IPS-18c (cell line): ENCODE results near the gene TUBGCP3.
"Not testable (repeated sequence)": the region's sequence is repeated elsewhere in the genome, so short reads cannot be mapped to it uniquely, and the experiment has no call there.

Experiments used
- H3K4me3 ChIP-seq: 2 replicates; pipeline ENCODE4 v1.7.0; 2013; ENCODE audit warnings: low read depth, mild to moderate bottlenecking, low read length, moderate library complexity; ENCODE audit not compliant: insufficient read depth
- H3K9me3 ChIP-seq: one replicate; pipeline ENCODE4 v1.6.1; 2013; ENCODE audit warnings: mild to moderate bottlenecking, low read length, moderate library complexity; ENCODE audit not compliant: control insufficient read depth, insufficient read depth

The TUBGCP3 gene, protein sequence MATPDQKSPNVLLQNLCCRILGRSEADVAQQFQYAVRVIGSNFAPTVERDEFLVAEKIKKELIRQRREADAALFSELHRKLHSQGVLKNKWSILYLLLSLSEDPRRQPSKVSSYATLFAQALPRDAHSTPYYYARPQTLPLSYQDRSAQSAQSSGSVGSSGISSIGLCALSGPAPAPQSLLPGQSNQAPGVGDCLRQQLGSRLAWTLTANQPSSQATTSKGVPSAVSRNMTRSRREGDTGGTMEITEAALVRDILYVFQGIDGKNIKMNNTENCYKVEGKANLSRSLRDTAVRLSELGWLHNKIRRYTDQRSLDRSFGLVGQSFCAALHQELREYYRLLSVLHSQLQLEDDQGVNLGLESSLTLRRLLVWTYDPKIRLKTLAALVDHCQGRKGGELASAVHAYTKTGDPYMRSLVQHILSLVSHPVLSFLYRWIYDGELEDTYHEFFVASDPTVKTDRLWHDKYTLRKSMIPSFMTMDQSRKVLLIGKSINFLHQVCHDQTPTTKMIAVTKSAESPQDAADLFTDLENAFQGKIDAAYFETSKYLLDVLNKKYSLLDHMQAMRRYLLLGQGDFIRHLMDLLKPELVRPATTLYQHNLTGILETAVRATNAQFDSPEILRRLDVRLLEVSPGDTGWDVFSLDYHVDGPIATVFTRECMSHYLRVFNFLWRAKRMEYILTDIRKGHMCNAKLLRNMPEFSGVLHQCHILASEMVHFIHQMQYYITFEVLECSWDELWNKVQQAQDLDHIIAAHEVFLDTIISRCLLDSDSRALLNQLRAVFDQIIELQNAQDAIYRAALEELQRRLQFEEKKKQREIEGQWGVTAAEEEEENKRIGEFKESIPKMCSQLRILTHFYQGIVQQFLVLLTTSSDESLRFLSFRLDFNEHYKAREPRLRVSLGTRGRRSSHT

DNA sequence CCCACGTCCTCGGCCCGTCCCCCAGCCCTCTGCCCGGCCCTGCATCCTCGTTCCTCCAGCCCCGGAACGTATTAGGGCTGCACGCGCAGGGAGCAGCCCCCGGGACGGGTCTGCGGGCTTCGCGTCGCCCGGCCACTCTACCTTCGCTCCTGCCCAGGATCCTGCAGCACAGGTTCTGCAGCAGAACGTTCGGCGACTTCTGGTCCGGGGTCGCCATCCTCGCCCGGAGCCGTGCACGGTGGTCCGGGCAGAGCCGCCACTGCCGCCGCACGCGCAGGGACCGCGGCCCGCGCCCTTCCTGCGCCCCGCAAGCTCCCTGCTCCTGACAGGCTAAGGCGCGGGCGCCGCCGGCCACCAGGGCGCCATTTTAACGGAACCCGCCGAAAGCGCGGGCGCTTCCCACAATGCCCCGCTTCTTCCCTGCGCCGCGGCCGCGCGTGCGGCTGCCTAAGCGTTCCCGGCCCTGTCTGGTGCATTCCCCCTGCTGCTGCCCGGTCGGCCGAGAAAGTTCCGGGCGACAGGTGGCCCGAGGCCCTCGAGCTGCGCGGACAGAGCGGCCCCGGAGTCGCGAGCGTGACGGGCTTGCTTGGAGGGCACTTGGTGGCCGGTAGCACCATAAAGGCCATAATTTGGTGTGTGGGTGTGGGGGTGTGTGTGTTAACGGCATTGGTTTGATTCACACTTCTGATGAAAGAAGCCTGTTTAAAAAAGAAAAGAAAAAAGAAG lies at the start of gene TUBGCP3:
Gene TUBGCP3 (minus strand): TSS at position 390 of the 726 bp plus-strand sequence. CDS start 173 bp downstream, at position 217.
- Histone ChIP-seq H3K4me3 (peak within 1 kb of the TSS; percentile 72), H3K9me3 (no peaks in the 10 kb centered on the region)

DNA sequence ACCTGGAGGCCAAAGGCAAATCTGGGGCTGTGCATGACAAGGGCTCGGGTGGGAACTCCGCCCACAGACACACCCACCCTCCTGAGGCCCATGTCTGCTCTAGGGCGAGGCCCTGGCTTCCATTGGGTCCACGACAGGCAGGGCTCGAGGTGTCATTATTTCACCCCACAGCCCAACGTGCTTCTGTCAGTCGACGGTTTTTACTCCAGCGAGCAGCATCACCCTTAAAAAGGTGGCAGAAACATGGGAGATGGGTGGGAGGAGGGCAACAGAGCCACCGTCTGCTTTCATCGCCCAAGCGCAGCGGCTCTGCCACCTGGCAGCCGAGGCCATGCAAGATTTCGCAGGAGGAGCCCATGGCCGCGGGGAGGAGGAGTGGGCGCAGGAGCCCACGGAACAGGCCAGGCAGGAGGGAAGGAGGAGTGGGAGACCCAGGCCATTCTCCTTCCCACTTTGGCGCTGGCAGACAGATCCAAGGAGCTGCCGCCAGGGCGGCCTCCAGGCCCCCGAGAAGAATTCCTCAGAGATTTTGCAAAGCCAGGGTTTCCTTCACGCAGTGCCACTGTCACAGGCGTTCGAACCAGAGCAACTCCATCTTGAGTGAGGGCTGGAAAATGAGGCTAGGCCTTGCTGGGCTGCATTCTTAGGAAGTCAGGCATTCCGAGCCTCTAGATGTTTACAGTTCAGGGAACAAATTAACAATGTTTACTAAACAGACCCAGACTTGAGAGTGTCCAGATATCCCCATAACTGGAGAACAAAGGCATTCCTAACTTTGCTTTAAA lies 49.3 kb upstream of the TUBGCP3 start:
- no peaks in the 10 kb centered on the region for H3K9me3 ChIP-seq
- no peak overlapping the region for H3K4me3 ChIP-seq

DNA sequence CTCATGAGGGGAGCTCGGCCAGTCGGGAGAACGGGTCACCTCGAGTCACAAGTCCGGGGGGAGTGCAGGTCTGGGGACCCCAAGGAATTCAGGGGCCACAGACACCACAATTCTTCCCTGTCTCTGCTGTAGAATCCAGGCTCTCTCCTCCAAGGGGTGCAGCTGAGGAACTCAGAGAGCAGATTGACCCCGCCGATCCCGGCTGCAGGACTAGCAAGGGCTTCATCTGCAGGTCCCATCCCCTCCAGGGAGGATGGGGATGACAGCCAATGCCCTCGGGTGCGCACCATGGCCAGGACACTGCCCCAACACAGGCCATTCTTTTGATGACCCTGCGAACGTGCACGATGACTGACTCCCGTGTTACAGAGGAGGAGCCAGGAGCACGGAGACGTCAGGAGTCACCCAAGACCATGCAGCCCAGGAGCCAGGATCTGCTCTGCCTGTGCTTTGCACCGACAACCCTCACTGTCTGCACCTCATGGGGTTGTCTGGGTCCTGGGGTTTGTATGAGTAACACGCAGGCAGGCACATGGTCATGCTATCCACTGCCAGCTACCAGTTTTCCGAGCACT lies 48.5 kb upstream of the TUBGCP3 start:
- H3K4me3 ChIP-seq = no peak overlapping the region
- H3K9me3 ChIP-seq = no peaks in the 10 kb centered on the region

DNA sequence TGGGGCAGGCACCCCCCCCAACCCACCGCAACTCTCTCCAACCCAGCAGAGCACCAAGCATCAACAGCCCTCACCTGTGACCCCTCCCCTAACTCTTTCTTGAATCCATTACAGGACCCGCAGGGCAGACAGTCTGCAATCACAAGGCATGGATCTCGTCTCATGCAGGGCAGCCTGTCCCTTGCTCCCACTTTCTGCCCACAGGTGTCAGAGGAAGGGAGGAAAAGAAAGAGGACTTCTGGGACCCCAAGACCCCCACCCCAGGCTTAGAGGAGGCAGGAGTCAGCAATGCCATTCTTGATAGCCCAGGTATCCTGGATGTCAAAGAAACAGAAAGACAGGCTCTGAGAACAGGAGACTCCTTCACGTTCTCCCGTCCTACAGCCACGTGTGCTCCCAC lies 47.4 kb upstream of the TUBGCP3 start:
- Histone ChIP-seq H3K9me3 (no peaks in the 10 kb centered on the region), H3K4me3 (no peak overlapping the region)

DNA sequence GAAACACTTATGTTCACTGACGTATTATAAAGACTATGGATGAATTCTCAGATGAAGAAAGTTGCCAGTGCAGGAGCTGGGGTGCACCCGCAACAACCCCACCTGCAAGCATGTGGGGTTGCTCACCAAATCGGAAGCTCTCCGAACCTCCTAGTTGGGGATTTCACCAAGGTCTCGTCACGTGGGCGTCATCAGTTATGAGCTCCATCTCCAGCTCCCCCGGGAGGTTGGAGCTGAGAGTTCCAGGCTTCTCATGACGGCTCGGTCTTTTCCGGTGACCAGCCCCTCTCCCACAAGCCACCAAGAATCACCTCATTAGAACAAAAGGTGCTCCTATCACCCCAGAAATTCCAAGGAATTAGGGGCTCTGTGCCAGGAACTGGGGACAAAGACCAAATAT lies 46.1 kb upstream of the TUBGCP3 start:
- H3K4me3 ChIP-seq = no peak overlapping the region
- no peaks in the 10 kb centered on the region for H3K9me3 ChIP-seq

DNA sequence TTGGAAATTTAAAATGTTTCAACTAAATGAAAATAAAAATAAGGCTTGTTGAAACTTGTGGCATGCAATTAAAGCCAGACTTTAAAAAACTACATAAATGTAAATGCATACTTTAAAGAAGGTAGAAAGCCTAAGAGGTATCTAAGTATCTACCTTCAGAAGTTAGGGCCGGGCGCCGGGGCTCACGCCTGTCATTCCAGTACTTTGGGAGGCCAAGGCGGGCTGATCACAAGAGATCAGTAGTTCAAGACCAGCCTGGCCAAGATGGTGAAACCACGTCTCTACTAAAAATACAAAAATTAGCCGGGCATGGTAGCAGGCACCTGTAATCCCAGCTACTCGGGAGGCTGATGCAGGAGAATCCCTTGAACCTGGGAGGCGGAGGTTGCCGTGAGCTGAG lies 42.3 kb upstream of the TUBGCP3 start:
- not testable (repeated sequence) for H3K9me3 ChIP-seq, H3K4me3 ChIP-seq

DNA sequence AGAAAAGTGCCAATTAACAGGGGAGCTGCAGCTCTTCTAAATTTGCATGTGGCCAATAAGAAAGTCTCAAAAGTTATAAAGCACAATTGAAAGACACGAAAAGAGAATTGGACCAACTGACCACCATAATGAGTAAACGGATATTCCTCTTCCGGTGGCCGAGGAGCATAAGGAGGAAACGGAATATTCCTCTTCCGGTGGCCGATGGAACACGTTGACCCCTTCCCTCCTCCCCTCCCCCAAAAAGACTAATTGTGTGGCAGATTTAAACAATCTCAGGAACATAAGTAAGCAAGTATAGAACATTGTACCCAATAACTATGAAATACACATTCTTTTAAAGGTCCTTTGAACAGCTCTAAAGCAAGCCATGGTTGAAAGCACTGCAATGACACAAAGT lies 41.2 kb upstream of the TUBGCP3 start:
- Histone ChIP-seq H3K9me3 (no peaks in the 10 kb centered on the region), H3K4me3 (no peak overlapping the region)

DNA sequence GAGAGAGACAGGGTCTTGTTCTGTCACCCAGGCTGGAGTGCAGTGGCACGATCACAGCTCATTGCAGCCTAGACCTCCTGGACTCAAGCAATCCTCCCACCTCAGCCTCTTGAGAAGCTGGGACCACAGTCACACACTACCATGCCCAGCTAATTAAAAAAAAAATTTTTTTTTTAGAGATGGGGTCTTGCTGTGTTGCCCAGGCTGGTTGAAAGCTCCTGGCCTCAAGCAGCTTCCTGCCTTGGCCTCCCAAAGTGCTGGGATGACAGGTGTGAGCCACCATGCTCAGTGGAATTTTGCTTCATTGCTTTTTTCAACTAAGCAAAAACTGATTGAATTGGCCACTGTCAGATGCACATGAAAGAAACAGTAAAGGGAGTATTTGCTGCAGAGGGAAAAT lies 39.7 kb upstream of the TUBGCP3 start:
- H3K4me3 ChIP-seq, H3K9me3 ChIP-seq: not testable (repeated sequence)

DNA sequence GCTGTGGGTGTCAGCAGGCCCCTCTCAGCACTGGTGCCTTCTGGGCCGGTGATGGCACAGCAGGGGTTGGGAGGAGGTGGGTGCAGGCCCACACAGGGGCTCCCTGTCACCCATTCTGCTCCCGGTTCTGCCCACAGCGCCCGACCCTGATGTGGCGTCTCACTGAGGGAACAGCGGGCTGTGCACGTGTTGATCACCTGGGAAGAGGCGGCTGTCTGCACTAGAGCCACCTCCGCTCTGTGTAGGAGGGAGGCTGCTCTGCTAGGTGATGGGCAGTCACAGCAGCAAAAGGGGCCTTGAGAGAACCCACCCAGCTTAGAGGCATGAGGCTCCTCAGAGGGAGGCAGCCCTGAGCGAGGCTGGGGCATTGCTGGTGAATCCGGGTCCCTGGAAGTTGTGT lies 39.2 kb upstream of the TUBGCP3 start:
- H3K9me3 ChIP-seq = no peaks in the 10 kb centered on the region
- no peak overlapping the region for H3K4me3 ChIP-seq

DNA sequence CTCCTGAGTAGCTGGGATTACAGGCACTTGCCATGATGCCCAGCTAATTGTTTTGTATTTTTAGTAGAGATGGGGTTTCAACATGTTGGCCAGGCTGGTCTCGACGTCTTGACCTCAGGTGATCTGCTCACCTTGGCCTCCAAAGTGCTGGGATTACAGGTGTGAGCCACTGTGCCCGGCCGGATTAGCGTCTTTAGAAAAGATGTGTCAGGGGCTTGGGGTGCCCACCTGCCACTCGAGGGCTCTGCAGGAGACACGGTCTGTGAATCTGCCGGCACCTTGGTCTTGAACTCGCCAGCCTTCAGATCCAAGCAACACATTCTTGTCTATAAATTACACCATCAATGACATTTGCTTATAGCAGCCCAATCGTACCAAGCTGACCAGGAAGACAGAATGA lies 38.8 kb upstream of the TUBGCP3 start:
- H3K9me3 ChIP-seq = no peaks in the 10 kb centered on the region
- H3K4me3 ChIP-seq = no peak overlapping the region

DNA sequence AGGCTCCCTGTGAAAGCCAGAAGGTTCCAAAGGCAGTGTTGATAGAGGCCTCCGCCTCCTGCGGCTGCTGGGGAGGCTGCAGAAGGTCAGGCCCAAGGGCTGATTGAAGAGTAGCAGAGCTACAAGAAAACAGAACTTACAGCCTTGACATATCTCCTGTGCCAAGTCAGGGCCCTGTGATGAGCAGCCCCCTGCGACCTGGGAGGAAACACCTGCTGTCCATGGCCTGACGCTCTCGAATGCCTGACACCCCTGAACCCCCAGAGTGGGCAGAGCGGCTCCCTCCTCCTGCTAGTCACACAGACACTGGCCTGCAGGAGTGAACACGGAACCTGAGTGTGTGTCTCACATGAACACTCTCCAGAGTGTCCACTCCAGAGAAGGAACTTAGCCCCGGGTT lies 38.2 kb upstream of the TUBGCP3 start:
- Histone ChIP-seq H3K9me3 (no peaks in the 10 kb centered on the region), H3K4me3 (no peak overlapping the region)

DNA sequence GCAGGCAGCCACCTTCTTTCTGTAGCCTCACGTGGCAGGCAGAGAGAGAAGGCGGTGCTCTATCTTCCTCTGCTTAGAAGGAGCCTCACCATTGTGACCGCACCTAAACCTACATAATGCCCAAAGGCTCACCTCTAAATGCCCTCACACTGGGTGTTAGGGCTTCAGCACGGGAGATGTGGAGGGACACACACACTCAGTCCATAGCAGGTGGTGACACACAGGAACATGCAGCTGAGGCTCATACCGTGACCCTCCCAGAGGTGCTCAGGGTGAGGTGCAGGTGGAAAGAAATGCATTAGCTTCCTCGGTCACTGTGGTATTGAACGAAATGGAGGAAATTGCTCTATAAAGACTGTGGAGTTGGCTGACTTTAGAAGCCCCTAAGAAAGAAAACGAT lies 37.7 kb upstream of the TUBGCP3 start:
- H3K9me3 ChIP-seq = no peaks in the 10 kb centered on the region
- H3K4me3 ChIP-seq = no peak overlapping the region

DNA sequence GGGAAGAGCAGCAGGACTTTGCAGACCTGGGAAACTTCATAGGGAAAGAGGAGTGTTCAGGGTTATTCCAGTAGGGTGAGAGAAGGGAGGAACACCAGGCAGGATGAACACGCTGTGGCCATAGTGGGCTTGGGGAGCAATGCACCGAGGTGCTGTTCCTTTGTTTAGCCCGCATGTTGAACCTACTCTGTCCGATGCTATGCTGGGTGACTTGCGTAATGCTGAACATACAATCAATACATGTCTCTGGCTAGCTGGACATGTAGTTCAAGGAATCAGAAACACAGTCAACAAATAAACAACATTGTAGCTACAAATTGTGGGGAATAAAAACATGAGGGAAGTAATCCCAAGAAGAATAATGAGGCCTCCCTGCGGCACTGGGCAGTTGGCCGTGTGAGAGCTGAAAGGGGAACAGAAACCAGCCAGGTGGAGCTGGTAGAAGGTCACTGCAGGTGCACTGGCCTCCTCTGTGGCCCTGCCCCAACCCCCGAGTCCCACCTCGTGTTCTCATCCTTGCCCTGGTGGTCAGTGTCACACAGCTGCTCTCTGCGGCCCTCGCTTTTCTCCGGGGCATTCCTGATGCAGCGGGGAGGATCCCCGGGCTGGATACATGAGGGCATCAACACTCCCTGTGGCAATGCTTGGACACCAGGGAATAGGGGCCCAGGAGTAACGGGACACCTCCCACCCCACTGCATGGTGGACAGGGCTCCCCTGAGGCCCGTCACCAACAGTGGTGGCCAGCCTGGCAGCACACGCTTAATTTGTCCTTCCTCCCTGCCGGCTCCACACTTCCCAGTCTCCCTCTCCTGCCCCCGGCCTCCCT lies 36.9 kb upstream of the TUBGCP3 start:
- H3K9me3 ChIP-seq = no peaks in the 10 kb centered on the region
- no peak overlapping the region for H3K4me3 ChIP-seq

DNA sequence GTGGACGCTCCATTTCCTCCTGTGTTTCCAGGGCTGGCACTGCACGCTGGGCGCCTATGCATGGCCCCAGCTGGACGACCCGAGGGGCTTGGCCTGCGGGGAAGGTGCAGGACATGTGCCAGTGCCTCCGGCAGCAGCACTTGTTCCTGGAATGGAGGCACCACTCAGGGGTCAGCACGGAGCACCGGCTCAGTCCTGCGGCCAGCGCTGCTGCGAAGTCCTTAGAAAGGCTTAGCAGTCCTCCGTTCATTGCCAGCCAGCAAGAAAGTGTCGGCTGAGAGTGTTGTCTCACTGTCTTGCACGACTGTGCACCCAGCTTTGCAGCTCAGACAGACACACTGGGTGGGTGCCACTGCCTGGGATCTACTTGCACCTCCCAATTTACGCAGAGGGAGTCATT lies 36.1 kb upstream of the TUBGCP3 start:
- H3K4me3 ChIP-seq = no peak overlapping the region
- no peaks in the 10 kb centered on the region for H3K9me3 ChIP-seq

DNA sequence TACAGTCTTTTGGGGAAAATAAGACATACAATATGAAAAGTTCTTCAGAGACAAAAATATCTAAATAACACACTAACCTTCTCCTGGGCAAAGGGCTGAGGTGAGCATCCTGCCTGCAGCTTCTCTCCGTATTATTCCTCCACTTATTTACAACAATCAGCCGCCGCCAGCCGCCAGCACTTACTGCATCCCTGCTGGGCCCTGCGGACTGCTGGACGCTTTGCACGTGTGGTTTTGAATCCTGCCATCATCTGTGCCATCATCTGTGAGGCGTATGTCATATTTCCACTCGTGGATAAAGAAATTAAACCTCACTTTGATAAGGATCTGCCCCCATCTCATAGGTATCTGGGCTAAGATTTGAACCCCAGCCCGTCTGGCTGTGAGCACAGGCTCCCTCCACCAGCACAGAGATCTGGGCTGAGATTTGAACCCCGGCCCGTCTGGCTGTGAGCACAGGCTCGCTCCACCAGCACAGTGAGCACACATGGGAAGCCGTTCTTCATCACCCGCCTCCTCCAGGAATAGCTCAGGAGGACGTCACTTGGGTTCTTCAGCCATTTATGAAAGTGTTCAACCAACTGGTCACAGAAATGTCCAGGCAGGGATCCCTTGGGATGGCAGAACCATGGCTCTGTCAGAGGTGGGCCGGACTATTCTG lies 35.2 kb upstream of the TUBGCP3 start:
- H3K4me3 ChIP-seq = no peak overlapping the region
- H3K9me3 ChIP-seq = no peaks in the 10 kb centered on the region
